ENCODE data around the gene CPZ.

CPZ gene

DNA sequence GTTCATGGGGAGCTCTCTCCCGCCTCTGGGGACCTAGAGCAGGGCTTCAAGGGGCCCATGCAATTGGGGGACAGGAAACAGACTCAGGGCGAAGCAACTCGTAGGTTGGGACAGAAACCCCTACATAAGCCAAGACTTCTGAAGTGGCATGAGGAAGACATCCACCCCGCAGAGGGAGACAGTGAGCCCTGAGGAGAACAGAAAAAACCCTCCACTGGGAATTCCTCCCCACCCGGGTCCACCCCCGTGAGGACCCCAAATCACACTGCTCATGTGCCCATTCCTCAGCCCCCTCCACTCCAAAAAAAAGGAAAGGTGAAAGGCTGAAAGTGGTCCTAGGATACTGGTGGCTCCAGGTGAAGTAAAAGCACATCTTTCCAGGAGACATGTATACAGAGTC lies 74.0 kb downstream of the CPZ start:
- POLR2A ChIA-PET, result no interaction called here
- WGBS (ENCODE audit: insufficient coverage), result 89% methylated on average over 3 of the region's 6 CpGs

More for the DNA sequence above, 74.0 kb downstream of the CPZ start:
- CTCF ChIA-PET, result no interaction called here
- no peak overlapping the region for H3K4me3 ChIP-seq (ENCODE audit: control insufficient read depth in 1 of 7, extremely low read depth in 1 of 7, insufficient read depth in 4 of 7, low read depth in 2 of 7, low read length in 6 of 7)
- no peaks in the 10 kb centered on the region for H3K4me1 ChIP-seq (ENCODE audit: control extremely low read depth in 1 of 4, control insufficient read depth in 4 of 4, insufficient read depth in 4 of 4, low read length in 3 of 4)
- H3K27ac ChIP-seq (ENCODE audit: insufficient read depth in 1 of 2, low read depth in 1 of 2, low read length in 2 of 2, poor library complexity in 1 of 2, severe bottlenecking in 2 of 2), result no peak overlapping the region
- no peaks in the 10 kb centered on the region for H3K36me3 ChIP-seq (ENCODE audit: control insufficient read depth in 4 of 4, insufficient read depth in 4 of 4, low read length in 3 of 4)
- no peak for DNase-seq
- H3K27me3 ChIP-seq (replicated peaks in 2 of 5; ENCODE audit: control insufficient read depth in 4 of 5, insufficient read depth in 5 of 5, low read length in 4 of 5), result peaks cover 0 to 55% (median 10%) of the 10 kb centered on the region in 5 experiments
- peaks cover 0 to 3% (median 1%) of the 10 kb centered on the region in 5 experiments for H3K9me3 ChIP-seq (ENCODE audit: control extremely low read depth in 1 of 5, control insufficient read depth in 4 of 5, insufficient read depth in 2 of 5, low read depth in 1 of 5, low read length in 4 of 5)
